Activated naive CD4-positive, alpha-beta T cell treated with anti-CD3 and anti-CD28 coated beads for 36 hours (primary cell): Measurements from ENCODE around the gene HDGFL1. TPM values are rescaled to one million over a fixed set of nuclear protein-coding genes. Genes with fewer than 3 reads are reported as not detected.

Source experiments
- CTCF ChIA-PET: fragments of 350-600 bp; sonication (Branson Sonifier 250); formaldehyde crosslinking; loops from one replicate; lab custom pipeline; 2021; ENCODE audit warnings: antibody characterized with exemption; lab: Charles Lee
- DNase-seq: peaks from one replicate; pipeline ENCODE4 v3.0.0-alpha.2; 2020
- H3K27ac Mint-ChIP-seq: one replicate; pipeline ENCODE4 v1.8.0; 2021; ENCODE audit warnings: mild to moderate bottlenecking, mixed read lengths
- H3K27me3 Mint-ChIP-seq: one replicate; pipeline ENCODE4 v1.8.0; 2021; ENCODE audit warnings: low read depth, mixed read lengths
- H3K36me3 Mint-ChIP-seq: one replicate; pipeline ENCODE4 v1.8.0; 2021; ENCODE audit warnings: low read depth, mixed read lengths
- H3K4me1 Mint-ChIP-seq: one replicate; pipeline ENCODE4 v1.8.0; 2021; ENCODE audit warnings: low read depth, mixed read lengths
- H3K4me3 Mint-ChIP-seq: one replicate; pipeline ENCODE4 v1.8.0; 2021; ENCODE audit warnings: mild to moderate bottlenecking, moderate library complexity, mixed read lengths
- H3K9me3 Mint-ChIP-seq: one replicate; pipeline ENCODE4 v1.8.0; 2021; ENCODE audit warnings: mixed read lengths
- intact Hi-C: fragments of 100-400 bp; cut with micrococcal nuclease; formaldehyde crosslinking; loops from one replicate; pipeline ENCODE4 v1.15.1; 2023
- total RNA-seq, 2 experiments: library from RNA; stranded (reverse); gene quantifications; one replicate each; pipeline ENCODE4 v1.2.3, GENCODE V29; 2021

The HDGFL1 gene
- total RNA-seq, 2 experiments from 2014 or later, result not detected

DNA sequence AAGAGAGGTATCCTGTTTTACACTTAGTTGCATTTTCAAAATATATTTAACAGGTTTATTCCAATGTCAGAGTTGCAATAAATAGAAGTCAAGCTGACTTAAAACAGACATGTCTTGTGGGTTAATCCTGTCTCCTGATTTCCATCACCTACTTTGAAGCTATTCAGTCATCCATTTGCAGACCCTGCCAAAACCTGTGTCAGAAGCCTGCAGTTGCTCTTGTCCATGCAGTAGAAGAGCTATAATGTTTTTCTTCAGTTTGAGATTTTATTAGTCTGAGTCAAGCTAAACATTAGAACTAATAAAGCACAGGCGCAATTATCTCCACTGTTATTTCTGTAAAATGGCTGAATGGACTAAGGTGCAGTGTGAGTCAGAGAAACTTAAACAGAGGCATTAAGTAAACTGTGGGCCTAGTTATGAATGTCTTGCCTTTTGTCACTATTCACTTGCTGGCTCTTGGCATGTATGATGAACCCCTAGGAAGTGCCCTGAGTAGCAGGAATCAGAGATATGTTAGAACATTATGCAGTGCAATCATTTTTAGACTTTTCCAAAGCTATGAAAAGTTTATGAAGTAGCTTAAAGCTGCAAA, 11.0 kb upstream of the HDGFL1 start:
- Mint-ChIP-seq H3K4me3 (no peak overlapping the region), H3K27me3 (no peaks in the 10 kb centered on the region), H3K4me1 (no peaks in the 10 kb centered on the region), H3K27ac (no peak overlapping the region), H3K36me3 (no peaks in the 10 kb centered on the region), H3K9me3 (no peaks in the 10 kb centered on the region)
- intact Hi-C loops, result no loop called here
- CTCF ChIA-PET, result no interaction called here
- no peak for DNase-seq

DNA sequence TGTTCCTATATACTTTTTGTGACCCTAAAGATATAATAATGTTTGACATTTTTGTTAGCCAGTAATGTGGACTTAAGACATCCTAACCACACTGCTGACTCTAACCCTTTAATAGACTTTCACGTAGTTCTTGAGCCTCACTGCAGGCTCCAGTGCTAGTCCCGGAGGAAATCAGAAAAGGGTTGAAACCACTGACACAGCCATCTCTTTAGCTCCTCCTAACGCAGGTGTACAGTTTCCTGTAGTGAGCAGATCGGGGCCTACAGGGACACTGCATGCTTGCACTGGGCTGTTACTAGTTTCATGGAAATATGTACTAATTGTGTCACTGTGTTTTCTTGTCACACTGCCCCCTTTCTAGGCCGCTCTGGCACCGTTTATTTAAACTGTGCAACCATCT, 512 bp upstream of the HDGFL1 start:
- CTCF ChIA-PET, result no interaction called here
- no peaks in the 10 kb centered on the region for H3K4me1 Mint-ChIP-seq
- intact Hi-C loops, result no loop called here
- no peaks in the 10 kb centered on the region for H3K9me3 Mint-ChIP-seq
- no peak for DNase-seq
- H3K27me3 Mint-ChIP-seq, result no peaks in the 10 kb centered on the region
- no peak overlapping the region for H3K4me3 Mint-ChIP-seq
- no peak overlapping the region for H3K27ac Mint-ChIP-seq
- H3K36me3 Mint-ChIP-seq, result no peaks in the 10 kb centered on the region

DNA sequence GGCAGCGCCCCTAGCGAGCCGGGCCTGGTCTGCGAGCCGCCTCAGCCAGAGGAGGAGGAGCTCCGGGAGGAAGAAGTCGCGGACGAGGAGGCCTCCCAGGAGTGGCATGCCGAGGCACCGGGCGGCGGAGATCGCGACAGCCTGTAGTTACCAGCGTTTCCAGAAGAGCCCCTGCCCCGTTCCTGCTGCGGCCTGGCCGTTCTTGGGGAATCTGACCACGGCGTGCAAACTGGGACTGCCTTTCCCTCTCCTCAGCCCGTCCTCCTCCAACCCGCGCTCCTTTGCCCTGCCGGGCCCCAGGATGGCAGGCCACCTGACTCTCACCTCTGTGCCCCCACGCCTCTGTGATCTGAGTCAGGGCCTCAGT, 802 bp downstream of the HDGFL1 start:
- H3K4me3 Mint-ChIP-seq, result no peak overlapping the region
- DNase-seq, result no peak
- no peaks in the 10 kb centered on the region for H3K36me3 Mint-ChIP-seq
- CTCF ChIA-PET, result no interaction called here
- no peaks in the 10 kb centered on the region for H3K4me1 Mint-ChIP-seq
- H3K27me3 Mint-ChIP-seq, result no peaks in the 10 kb centered on the region
- H3K27ac Mint-ChIP-seq, result no peak overlapping the region
- H3K9me3 Mint-ChIP-seq, result no peaks in the 10 kb centered on the region
- intact Hi-C loops, result no loop called here

DNA sequence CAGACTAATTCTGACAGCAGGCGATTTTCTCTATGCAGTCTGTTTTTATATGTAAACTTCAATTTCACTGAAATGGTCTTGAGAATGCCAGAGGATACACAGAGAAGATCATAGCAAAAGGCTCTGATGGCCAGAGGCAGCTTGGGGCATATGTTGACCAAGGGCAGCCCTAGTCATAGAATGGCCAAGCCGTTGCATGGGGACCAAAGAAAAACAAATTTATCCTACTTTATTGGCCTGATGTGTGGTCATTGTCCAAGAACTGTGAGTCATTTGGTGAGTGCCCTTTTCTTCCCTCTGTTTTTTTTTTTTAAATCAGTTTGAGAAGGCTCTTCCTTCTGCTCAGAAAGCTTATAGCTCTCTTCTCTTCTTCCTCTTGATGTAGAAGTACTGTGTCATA, 5.8 kb downstream of the HDGFL1 start:
- Mint-ChIP-seq H3K27ac (no peak overlapping the region), H3K4me1 (no peaks in the 10 kb centered on the region), H3K36me3 (no peaks in the 10 kb centered on the region), H3K4me3 (no peak overlapping the region), H3K9me3 (no peaks in the 10 kb centered on the region), H3K27me3 (no peaks in the 10 kb centered on the region)
- CTCF ChIA-PET, result no interaction called here
- no peak for DNase-seq
- intact Hi-C loops, result no loop called here

DNA sequence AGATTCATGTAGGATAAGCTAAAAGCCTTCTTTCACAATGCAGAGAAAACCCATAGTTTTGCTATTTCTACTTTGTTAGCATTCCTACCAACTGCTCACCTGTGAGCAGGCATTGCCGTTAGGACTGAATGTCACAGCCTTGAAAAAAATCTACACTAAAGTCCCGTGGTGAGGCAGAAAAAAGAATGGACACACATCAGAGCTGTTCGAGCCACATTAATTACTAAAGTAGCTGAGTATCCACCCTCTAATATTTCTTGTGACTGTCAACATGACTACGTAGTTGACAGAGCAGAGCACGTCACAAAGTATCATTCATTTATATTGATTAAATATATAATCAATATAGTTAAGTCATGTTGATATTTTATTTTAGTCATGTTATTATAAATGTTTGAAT, 10.1 kb downstream of the HDGFL1 start:
- intact Hi-C loops, result no loop called here
- no peaks in the 10 kb centered on the region for H3K4me1 Mint-ChIP-seq
- H3K27ac Mint-ChIP-seq, result no peak overlapping the region
- no peaks in the 10 kb centered on the region for H3K36me3 Mint-ChIP-seq
- no peak for DNase-seq
- H3K27me3 Mint-ChIP-seq, result no peaks in the 10 kb centered on the region
- H3K9me3 Mint-ChIP-seq, result no peaks in the 10 kb centered on the region
- H3K4me3 Mint-ChIP-seq, result no peak overlapping the region
- CTCF ChIA-PET, result no interaction called here

DNA sequence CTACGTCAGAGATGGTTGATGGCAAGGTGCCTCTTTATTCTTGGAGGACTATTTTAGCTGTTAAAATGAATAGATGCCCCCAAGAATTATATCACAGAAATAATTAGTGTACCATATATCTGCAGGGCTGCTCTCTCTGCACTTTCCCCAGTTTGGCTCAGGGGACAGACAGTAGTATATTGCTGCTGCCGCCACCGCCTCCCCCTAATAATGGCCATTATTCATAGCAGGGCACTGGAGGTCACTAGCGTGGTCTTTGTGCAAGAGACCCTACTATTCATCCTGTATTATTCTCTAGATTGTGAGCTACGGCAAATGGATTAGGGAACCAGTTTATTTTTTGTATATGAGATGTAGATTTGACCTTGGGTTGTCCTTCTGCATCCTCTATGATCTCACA, 11.0 kb downstream of the HDGFL1 start:
- CTCF ChIA-PET, result no interaction called here
- H3K4me3 Mint-ChIP-seq, result no peak overlapping the region

DNA sequence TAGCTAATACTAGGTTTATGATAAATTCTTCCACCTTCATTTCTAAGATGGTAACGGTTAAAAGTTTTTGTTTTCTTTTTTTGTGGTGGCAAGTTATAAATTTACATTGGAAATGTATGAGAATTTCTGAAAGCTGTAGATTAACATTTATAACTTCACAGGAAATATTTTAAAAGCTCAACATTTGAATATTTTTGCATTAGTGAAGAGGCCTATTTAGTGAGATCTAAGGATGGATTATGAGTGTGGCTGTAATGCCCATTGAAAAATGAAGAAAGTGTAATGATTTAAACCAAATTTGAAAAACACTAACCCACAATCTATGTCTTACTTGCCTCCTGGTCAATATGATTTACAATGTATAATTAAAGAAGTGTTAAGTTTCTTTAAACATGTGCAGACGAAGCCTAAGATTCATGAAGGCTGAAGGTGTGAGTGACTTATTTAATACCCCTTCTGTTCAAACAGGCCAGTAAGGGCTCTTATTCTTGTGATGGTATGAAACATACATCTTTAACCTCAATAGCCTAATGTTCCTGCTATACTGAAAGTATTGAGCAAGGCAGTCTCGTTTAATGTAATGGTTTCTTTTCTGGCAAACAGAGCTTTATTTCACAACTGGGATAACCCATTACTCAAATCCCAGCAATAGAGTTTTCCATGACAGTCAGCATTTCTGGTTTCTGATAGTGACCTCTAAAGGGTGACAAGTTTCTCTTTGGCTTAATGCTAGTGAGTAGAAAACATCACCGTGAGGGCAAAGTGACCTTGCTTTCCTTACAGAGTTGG, 13.2 kb downstream of the HDGFL1 start:
- Mint-ChIP-seq H3K4me1 (no peaks in the 10 kb centered on the region), H3K9me3 (no peaks in the 10 kb centered on the region), H3K36me3 (no peaks in the 10 kb centered on the region), H3K27me3 (no peaks in the 10 kb centered on the region), H3K4me3 (no peak overlapping the region), H3K27ac (no peak overlapping the region)
- CTCF ChIA-PET, result no interaction called here
- intact Hi-C loops, result no loop called here
- DNase-seq, result no peak

More for the DNA sequence above, 11.0 kb downstream of the HDGFL1 start:
- no peaks in the 10 kb centered on the region for H3K9me3 Mint-ChIP-seq
- H3K4me1 Mint-ChIP-seq, result no peaks in the 10 kb centered on the region
- no peaks in the 10 kb centered on the region for H3K36me3 Mint-ChIP-seq
- DNase-seq, result no peak
- H3K27me3 Mint-ChIP-seq, result no peaks in the 10 kb centered on the region
- intact Hi-C loops, result no loop called here
- H3K27ac Mint-ChIP-seq, result no peak overlapping the region

DNA sequence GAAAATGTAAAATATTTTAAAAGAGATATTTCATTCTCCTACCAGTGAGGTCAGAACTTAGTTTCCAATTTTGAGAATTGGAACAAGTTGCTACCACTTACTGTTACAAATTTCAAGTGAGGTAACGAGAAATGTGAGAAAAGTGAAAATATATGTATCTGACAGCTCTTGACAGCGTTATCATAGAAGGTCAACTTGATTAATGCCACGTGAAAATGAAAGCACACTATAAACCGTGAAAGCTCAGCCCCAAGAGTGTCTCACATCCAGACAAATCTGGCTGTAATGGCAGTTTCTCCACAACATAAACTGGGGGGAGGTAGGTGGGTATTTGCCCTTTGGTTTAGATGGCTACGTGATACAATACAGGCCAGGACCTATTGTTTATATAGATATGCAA, 13.9 kb downstream of the HDGFL1 start:
- Mint-ChIP-seq H3K9me3 (no peaks in the 10 kb centered on the region), H3K36me3 (no peaks in the 10 kb centered on the region), H3K27ac (no peak overlapping the region), H3K4me3 (no peak overlapping the region), H3K4me1 (no peaks in the 10 kb centered on the region), H3K27me3 (no peaks in the 10 kb centered on the region)
- CTCF ChIA-PET, result no interaction called here
- intact Hi-C loops, result no loop called here
- no peak for DNase-seq

DNA sequence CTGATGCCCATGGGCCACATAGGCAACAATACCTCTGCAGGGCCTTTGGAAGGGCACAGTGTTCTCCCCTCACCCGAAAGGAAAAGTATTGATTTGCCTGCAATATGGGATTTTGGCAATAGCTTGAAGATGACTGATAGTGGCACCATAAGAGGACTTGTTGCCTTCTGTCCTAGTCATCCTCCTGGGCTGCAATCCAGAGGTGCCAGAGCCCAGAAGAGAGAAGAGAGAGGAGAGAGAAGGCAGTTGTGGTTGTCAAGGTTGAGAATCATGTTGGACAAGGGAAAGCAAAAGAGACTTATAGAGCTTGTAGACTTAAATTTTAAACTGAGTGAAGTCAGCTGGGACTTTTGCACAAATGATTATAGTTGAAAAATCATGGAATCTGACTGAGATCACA, 14.6 kb downstream of the HDGFL1 start:
- H3K27me3 Mint-ChIP-seq, result no peaks in the 10 kb centered on the region
- H3K36me3 Mint-ChIP-seq, result no peaks in the 10 kb centered on the region
- DNase-seq, result no peak
- H3K9me3 Mint-ChIP-seq, result no peaks in the 10 kb centered on the region
- H3K27ac Mint-ChIP-seq, result no peak overlapping the region
- CTCF ChIA-PET, result no interaction called here
- no peaks in the 10 kb centered on the region for H3K4me1 Mint-ChIP-seq
- no peak overlapping the region for H3K4me3 Mint-ChIP-seq
- intact Hi-C loops, result no loop called here

DNA sequence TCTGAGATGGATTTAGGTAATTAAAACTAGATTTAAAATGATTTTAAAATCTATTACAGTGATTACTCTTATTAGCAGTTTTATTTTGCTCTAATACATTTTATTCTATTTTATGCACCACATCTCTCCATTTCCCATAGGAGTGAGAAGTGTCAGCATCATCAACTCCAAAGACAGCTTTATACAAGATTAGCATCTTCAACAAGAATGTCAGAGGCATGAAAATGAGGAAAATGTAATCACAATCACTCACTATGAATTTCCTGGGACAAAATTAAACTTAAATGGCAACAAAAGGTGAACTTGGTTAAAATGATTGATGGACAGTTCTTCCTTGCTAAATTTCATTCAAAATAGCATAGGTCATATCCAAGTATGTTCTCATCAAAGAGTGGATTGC, 19.8 kb downstream of the HDGFL1 start:
- CTCF ChIA-PET, result no interaction called here
- DNase-seq, result no peak
- intact Hi-C loops, result no loop called here

DNA sequence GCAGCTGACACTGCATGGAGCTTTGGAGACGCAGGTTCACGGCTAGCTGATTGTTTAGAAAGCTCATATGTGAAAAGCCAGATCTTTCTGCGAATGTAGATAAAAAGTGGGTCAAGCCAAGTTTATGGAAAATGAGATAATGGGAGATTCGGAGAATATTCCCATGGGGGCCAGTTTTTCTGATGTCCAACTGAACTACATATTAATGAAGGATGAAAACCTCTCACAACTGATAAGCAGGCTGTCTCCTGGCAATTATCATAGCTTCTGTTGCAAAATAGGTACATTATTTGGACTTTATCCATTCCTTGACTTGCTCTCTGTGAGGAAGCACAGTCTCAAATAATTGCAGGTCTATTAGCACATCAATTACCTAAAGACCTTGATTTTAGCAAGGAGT, 21.1 kb downstream of the HDGFL1 start:
- Mint-ChIP-seq H3K4me3 (no peak overlapping the region), H3K36me3 (no peaks in the 10 kb centered on the region), H3K9me3 (peaks cover 4% of the 10 kb centered on the region), H3K27me3 (no peaks in the 10 kb centered on the region), H3K27ac (no peak overlapping the region), H3K4me1 (no peaks in the 10 kb centered on the region)
- intact Hi-C loops, result no loop called here
- no peak for DNase-seq
- CTCF ChIA-PET, result no interaction called here

More for the DNA sequence above, 19.8 kb downstream of the HDGFL1 start:
- H3K4me3 Mint-ChIP-seq, result no peak overlapping the region
- peaks cover 4% of the 10 kb centered on the region for H3K9me3 Mint-ChIP-seq
- no peaks in the 10 kb centered on the region for H3K36me3 Mint-ChIP-seq
- no peaks in the 10 kb centered on the region for H3K4me1 Mint-ChIP-seq
- H3K27me3 Mint-ChIP-seq, result no peaks in the 10 kb centered on the region
- no peak overlapping the region for H3K27ac Mint-ChIP-seq

DNA sequence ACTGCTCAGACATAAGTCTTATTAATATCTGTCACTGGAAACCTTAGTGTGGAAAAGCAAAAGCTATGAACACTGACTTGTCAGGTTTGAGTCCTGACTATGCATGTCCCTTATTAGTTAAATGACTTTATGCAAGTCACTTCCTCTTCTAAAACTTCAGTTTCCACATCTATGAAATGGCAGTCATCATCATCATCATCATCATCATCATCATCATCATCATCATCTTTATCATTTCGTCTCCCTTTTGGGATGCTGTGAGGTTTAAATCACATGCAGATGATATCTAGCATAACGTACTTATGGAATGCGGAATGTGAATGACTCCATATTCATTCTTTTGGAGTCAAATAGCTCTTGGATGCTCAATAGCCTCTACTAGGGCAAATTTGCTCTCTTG, 24.5 kb downstream of the HDGFL1 start:
- no peak overlapping the region for H3K27ac Mint-ChIP-seq
- H3K27me3 Mint-ChIP-seq, result no peaks in the 10 kb centered on the region
- CTCF ChIA-PET, result no interaction called here
- H3K36me3 Mint-ChIP-seq, result no peaks in the 10 kb centered on the region
- H3K4me1 Mint-ChIP-seq, result no peaks in the 10 kb centered on the region
- DNase-seq, result no peak
- intact Hi-C loops, result no loop called here
- H3K4me3 Mint-ChIP-seq, result no peak overlapping the region
- H3K9me3 Mint-ChIP-seq, result peaks cover 5% of the 10 kb centered on the region

DNA sequence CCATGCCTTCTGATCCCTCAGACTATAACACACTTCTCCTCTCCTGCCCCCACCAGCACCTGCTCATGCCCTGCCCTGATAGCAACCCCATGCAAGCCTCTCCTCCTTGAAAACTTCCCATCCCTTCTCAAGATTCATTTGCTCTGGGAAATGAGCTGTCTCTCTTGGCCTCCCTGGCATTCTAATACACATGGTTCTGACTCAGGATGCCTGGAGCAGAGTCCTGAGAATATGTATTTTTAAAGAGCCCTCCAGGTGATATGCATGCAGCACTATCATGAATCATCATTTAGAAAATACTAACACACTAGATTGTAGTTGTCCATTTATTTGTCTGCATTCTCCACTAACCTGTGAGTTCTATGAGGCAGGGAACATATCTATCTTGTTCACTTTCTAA, 26.6 kb downstream of the HDGFL1 start:
- no peak overlapping the region for H3K27ac Mint-ChIP-seq
- H3K9me3 Mint-ChIP-seq, result peaks cover 5% of the 10 kb centered on the region
- H3K27me3 Mint-ChIP-seq, result no peaks in the 10 kb centered on the region
- CTCF ChIA-PET, result no interaction called here
- intact Hi-C loops, result no loop called here
- H3K4me1 Mint-ChIP-seq, result no peaks in the 10 kb centered on the region
- no peak for DNase-seq
- H3K4me3 Mint-ChIP-seq, result no peak overlapping the region
- H3K36me3 Mint-ChIP-seq, result no peaks in the 10 kb centered on the region
